HG03354 (cell line): ENCODE results near the gene CFL2.
"Not testable (repeated sequence)": the region's sequence is repeated elsewhere in the genome, so short reads cannot be mapped to it uniquely, and the experiment has no call there.

ENCODE experiments used
- ATAC-seq: cut with Tn5 transposase; IDR thresholded peaks from one replicate; pipeline ENCODE4 v1.9.1; 2021; ENCODE audit warnings: mild to moderate bottlenecking; ENCODE audit not compliant: unreplicated experiment, poor library complexity, severe bottlenecking

CFL2 gene

GRCh38 chr14:34713122-34713680 lies 1.2 kb downstream of the CFL2 start:
- ATAC-seq, result no peak

DNA sequence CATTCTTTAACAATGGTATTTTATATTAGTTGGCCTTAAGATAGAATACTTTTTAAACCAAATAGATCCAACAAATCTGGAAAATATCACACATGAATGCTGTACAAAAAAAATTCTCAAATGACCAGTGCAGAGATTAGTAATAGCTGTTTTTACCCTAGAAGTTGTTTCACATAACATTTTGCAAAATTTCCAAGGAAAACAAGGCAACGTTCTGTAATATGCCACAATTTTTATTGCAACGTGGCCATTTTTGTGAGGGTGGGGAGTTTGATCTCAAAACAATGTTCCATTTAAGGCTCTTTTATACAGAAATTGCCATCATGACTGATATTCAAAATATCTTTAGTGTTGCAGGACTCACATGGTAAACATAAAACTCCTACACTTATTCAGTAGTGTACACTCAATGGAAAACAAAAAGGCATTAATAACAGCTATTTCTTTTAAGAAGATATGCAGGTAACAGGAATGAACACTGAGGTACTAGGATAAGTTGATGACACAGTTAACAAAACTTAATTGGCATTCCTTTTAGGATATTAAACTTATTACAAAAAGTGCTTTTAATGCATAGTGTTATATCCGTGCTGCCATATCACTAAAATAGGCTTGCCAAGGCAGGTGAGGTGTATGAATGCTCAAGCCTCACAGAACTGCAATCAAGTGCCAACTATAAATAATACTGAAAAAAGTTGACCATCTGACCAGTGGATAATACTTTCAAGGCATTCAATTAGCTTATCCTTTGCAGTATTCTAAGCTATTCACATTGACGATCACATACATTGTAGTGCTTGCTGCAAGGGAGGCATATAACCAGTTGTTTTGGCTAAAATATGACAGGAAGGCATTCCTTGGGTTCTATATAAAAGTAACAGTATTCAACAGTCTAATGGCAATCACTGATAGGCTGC lies 2.3 kb downstream of the CFL2 start:
- ATAC-seq, result no peak

DNA sequence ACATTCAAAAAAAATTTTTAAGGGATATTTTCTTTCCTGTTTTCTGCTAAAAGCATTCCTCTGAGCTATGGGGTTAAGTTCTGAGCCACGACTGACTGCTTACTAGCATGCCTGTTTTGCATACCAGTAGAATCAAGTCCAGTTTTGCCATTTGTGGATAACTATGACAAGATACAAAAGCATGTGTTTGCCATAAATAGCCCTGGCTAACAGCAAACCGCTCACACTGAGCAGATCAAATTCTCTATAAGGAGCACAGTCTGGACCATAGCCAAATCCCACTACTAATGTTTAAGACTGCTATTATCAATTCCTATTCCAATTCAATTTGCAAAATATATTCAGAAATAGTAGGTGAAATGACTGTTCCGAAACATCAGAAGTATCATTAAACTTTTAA lies 3.2 kb downstream of the CFL2 start:
- peak; percentile 43 for ATAC-seq

DNA sequence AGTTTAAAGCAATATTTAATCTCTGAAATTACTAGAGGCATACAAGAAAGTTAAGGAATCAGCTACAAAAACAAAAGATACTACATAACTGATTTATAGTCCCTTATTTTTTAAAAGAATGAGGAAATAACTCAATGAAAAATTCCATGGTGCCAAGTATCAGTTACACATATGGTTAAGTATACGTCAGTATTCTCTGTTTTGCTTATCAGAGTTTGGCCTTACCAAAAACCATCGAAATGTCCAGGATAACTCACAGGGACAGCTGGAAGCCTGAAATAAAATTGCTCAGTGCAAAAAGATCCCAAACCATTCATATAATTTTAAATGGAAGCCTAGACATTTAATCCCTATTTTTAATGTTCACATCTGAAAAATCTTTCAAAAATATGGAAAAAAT lies 3.6 kb downstream of the CFL2 start:
- no peak for ATAC-seq

GRCh38 chr14:34710006-34710405 lies 4.4 kb downstream of the CFL2 start:
- ATAC-seq, result no peak

GRCh38 chr14:34707722-34708121 lies 6.7 kb downstream of the CFL2 start:
- ATAC-seq, result no peak

DNA sequence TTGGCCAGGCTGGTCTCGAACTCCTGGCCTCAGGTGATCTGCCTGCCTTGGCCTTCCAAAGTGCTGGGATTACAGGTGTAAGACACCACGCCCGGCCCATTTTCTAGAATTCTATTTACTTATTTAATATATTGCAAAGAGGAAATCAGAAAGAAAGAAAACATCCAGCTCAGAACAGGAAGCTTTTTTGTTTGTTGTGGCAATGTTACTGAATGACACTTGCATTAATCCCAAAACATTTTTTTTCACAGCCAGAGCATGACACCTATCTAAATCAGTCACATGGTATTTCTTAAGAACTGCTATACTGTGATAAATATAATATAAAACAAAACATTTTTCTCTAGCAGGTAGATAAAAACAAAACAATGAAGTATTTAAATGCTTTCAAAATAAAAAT lies 12.6 kb downstream of the CFL2 start:
- ATAC-seq, result no peak

- no peak for ATAC-seq
These were observed 13.7 kb downstream of the CFL2 start for GRCh38 chr14:34700622-34701130.

- ATAC-seq, result no peak
These were observed 14.3 kb downstream of the CFL2 start for GRCh38 chr14:34699873-34700621.

DNA sequence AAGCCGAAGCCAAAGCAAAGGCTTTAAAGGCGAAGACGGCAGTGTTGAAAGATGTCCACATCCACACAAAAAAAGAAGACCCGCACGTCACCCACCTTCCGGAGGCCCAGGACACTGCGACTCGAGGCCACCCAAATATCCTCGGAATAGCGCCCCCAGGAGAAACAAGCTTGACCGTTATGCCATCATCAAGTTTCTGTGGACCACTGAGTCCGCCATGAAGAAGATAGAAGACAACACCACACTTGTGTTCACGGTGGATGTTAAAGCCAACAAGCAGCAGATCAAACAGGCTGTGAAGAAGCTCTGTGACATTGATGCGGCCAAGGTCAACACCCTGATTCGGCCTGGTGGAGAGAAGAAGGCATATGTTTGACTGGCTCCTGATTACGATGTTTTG lies 20.2 kb downstream of the CFL2 start:
- not testable (repeated sequence) for ATAC-seq

- ATAC-seq, result no peak
These were observed 21.0 kb downstream of the CFL2 start for GRCh38 chr14:34693228-34693939.

GRCh38 chr14:34692898-34693227 lies 21.5 kb downstream of the CFL2 start:
- no peak for ATAC-seq

DNA sequence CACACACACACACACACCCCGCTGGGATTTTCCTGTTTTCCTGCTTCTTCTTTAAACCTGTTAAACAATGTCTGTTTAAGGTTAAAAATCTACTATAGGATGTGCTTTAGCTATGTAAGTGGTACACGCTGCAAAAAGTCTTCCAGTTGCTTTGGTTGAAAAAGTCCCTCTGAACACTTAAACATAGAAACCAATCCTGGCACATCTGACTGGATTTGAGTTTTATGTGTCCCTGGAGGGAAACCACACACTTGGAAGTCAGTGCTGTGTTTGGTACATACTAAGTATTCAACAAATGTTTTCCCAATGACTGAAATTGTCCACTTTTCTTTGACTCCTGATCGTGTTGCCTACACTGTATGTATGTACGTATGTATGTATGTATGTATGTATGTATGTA lies 22.0 kb downstream of the CFL2 start:
- no peak for ATAC-seq

- no peak for ATAC-seq
These were observed 23.2 kb downstream of the CFL2 start for GRCh38 chr14:34691206-34691605.

DNA sequence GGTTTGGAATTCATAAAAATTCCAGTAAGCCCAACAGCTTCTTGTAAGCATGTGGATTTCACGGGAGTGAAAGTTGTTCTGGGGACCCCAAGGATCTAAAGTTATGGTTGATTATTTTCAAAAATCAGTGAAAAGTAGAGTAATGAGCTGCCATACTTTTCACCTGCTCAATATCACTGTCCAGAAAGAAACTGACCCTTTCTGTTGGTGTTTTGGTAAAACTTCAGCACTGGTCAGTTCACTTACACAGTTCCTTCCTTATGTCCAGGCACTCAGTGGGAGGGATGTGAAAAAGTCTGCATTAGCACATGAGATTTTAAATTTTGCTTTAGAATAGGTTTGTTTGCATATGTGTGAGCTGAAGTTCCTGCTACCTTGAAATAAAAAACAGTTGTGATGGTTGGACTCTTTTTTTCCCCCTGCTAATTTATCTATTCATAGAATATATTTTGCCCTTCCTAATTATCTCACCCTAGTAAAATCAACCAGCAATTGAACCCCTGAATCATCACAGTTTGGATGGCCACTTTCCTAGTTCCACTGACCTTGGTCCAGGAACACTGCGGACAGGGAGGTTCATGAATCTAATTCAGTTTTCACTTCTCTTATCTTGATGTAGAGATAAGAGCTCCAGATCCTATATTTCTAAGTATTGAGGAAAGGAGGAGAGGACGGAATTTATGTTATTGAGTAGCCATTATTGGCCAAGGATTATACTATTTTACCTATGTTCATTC lies 25.8 kb downstream of the CFL2 start:
- no peak for ATAC-seq

DNA sequence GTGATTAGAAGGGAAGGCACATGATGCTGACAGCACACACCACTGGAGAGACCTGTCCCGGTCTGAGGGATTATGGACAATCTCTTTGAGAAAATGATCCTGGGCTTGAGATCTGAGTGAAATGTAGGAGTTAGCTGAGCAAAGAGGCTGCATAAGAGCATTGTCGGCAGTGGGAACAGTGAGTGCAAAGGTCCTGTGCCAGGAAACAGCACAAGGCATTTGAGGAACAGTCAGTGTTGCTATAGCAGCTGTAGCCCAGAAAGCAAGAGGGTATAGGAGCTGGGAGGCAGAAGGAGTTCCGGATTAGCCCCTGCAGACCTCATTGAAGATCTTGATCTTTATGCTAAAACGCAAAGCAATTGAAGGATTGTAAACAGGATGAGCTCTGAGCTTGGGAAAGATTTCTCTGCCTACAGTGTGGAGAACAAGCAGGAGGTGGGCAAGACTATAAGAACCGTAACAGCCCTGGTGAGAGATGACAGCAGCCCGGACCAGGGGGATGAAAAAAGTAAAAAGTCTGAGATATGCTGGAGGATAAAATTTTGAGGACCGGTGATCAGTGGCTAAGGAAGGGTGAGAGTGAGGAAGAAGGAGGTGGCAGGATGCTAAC lies 28.5 kb downstream of the CFL2 start:
- ATAC-seq, result no peak

- no peak for ATAC-seq
These were observed 29.8 kb downstream of the CFL2 start for GRCh38 chr14:34684578-34684977.

GRCh38 chr14:34682787-34683321 lies 31.5 kb downstream of the CFL2 start:
- ATAC-seq, result no peak
